ENCODE results near the gene TLN1. TPM values are rescaled to one million over a fixed set of nuclear protein-coding genes. Genes with fewer than 3 reads are reported as not detected.

The TLN1 gene
- polyA plus RNA-seq, 3 donors, result 142 to 154 (median 143) TPM

Other genes with a start within 250 kb of the TLN1 start
- gene RUSC2, start 242.1 kb downstream of the TLN1 start, polyA plus RNA-seq (ENCODE audit: insufficient read length in 3 of 3), result 10 to 100 TPM; 16.5 to 16.9 (median 16.7) TPM
- gene TESK1, start 126.9 kb downstream of the TLN1 start, polyA plus RNA-seq (ENCODE audit: insufficient read length in 3 of 3), result 10 to 100 TPM; 30.4 to 37.8 (median 30.7) TPM
- 1 to 10 TPM; 2.1 to 2.7 (median 2.4) TPM for gene CD72, start 113.8 kb downstream of the TLN1 start, polyA plus RNA-seq (ENCODE audit: insufficient read length in 3 of 3)
- gene SIT1, start 81.3 kb downstream of the TLN1 start, polyA plus RNA-seq (ENCODE audit: insufficient read length in 3 of 3), result under 1 TPM; 0.29 to 0.38 (median 0.36) TPM
- not detected for gene RMRP, start 74.2 kb downstream of the TLN1 start, polyA plus RNA-seq (ENCODE audit: insufficient read length in 3 of 3)
- gene CCDC107, start 73.9 kb downstream of the TLN1 start, polyA plus RNA-seq (ENCODE audit: insufficient read length in 3 of 3), result 10 to 100 TPM; 13.4 to 17.3 (median 15.6) TPM
- gene ARHGEF39, start 67.0 kb downstream of the TLN1 start, polyA plus RNA-seq (ENCODE audit: insufficient read length in 3 of 3), result 1 to 10 TPM; 7.4 to 8.1 (median 7.8) TPM
- gene CA9, start 58.3 kb downstream of the TLN1 start, polyA plus RNA-seq (ENCODE audit: insufficient read length in 3 of 3), result 1 to 10 TPM in 1 of 3 donors, under 1 TPM in 2; 0.31 to 1.2 (median 0.60) TPM
- gene TPM2, start 42.3 kb downstream of the TLN1 start, polyA plus RNA-seq (ENCODE audit: insufficient read length in 3 of 3), result 100 to 1,000 TPM; 127 to 158 (median 147) TPM
- 10 to 100 TPM; 40.4 to 42.4 (median 40.8) TPM for gene CREB3, start 471 bp upstream of the TLN1 start, polyA plus RNA-seq (ENCODE audit: insufficient read length in 3 of 3)
- 10 to 100 TPM; 94.3 to 99.8 (median 96.1) TPM for gene GBA2, start 17.0 kb upstream of the TLN1 start, polyA plus RNA-seq (ENCODE audit: insufficient read length in 3 of 3)
- gene RGP1, start 17.1 kb upstream of the TLN1 start, polyA plus RNA-seq (ENCODE audit: insufficient read length in 3 of 3), result 10 to 100 TPM; 28.2 to 29.0 (median 28.4) TPM
- gene MSMP, start 22.1 kb upstream of the TLN1 start, polyA plus RNA-seq (ENCODE audit: insufficient read length in 3 of 3), result not detected
- gene NPR2, start 59.4 kb upstream of the TLN1 start, polyA plus RNA-seq (ENCODE audit: insufficient read length in 3 of 3), result 10 to 100 TPM; 29.0 to 31.4 (median 29.5) TPM
- 1 to 10 TPM; 4.2 to 7.0 (median 5.8) TPM for gene SPAG8, start 80.1 kb upstream of the TLN1 start, polyA plus RNA-seq (ENCODE audit: insufficient read length in 3 of 3)
- gene HINT2, start 82.8 kb upstream of the TLN1 start, polyA plus RNA-seq (ENCODE audit: insufficient read length in 3 of 3), result 10 to 100 TPM; 46.1 to 56.8 (median 53.5) TPM
- under 1 TPM; 0.07 to 0.12 (median 0.11) TPM for gene FAM221B, start 96.5 kb upstream of the TLN1 start, polyA plus RNA-seq (ENCODE audit: insufficient read length in 3 of 3)
- 10 to 100 TPM; 21.0 to 25.3 (median 21.5) TPM for gene TMEM8B, start 97.0 kb upstream of the TLN1 start, polyA plus RNA-seq (ENCODE audit: insufficient read length in 3 of 3)
- gene OR13J1, start 138.2 kb upstream of the TLN1 start, polyA plus RNA-seq (ENCODE audit: insufficient read length in 3 of 3), result under 1 TPM in 1 of 3 donors, not detected in 2; 0.08 TPM
- under 1 TPM in 2 of 3 donors, not detected in 1; 0.12 to 0.55 TPM for gene HRCT1, start 174.0 kb upstream of the TLN1 start, polyA plus RNA-seq (ENCODE audit: insufficient read length in 3 of 3)
- 1 to 10 TPM; 1.4 to 1.5 (median 1.5) TPM for gene SPAAR, start 177.3 kb upstream of the TLN1 start, polyA plus RNA-seq (ENCODE audit: insufficient read length in 3 of 3)
- not detected for gene OR2S2, start 226.0 kb upstream of the TLN1 start, polyA plus RNA-seq (ENCODE audit: insufficient read length in 3 of 3)